BE2C (cell line): Measurements from ENCODE around the gene TBC1D12.
A peak's percentile ranks its signal among the peaks of the same experiment; 100 is the strongest.

ENCODE experiments used
- DNase-seq: peaks from one replicate; pipeline ENCODE4 v3.0.0-alpha.2; 2020
- H3K27me3 ChIP-seq: fragments of 250-450 bp; sonication (Bioruptor Pico); 2 replicates; pipeline ENCODE4 v1.5.1; 2020; ENCODE audit warnings: mild to moderate bottlenecking
- H3K36me3 ChIP-seq: fragments of 250-450 bp; sonication (Bioruptor Pico); 2 replicates; pipeline ENCODE4 v1.5.1; 2020; ENCODE audit warnings: mild to moderate bottlenecking
- H3K4me1 ChIP-seq: fragments of 250-450 bp; sonication (Bioruptor Pico); 2 replicates; pipeline ENCODE4 v1.5.1; 2020
- H3K4me3 ChIP-seq: 2 replicates; pipeline ENCODE4 v1.5.1; 2011; ENCODE audit warnings: low read depth, low read length
- H3K9me3 ChIP-seq: fragments of 250-450 bp; sonication (Bioruptor Pico); 2 replicates; pipeline ENCODE4 v1.5.1; 2020
- CTCF ChIP-seq: IDR thresholded peaks from 2 replicates; pipeline ENCODE4 v1.5.1; 2012; ENCODE audit warnings: mild to moderate bottlenecking, low read depth, low read length

TBC1D12 gene

GRCh38 chr10:94362360-94363250 is 39.7 kb upstream of the TBC1D12 start, which contains the start of gene NOC3L:
Gene NOC3L (minus strand): TSS chr10:94362939. CDS start chr10:94362838, 101 bp downstream.
- Histone ChIP-seq H3K9me3 (no peaks in the 10 kb centered on the region; the same call in 1 of the 2 replicates), H3K4me1 (no peaks in the 10 kb centered on the region), H3K4me3 (peak within 1 kb of the TSS; percentile 97), H3K27me3 (no peaks in the 10 kb centered on the region), H3K36me3 (peaks cover 15% of the 10 kb centered on the region)
- peak; percentile 96 for DNase-seq
- peak; percentile 62 for TF ChIP-seq CTCF

GRCh38 chr10:94363251-94363565 is 39.1 kb upstream of the TBC1D12 start:
- DNase-seq = no peak
- Histone ChIP-seq H3K36me3 (peaks cover 14% of the 10 kb centered on the region), H3K9me3 (no peaks in the 10 kb centered on the region; the same call in 1 of the 2 replicates), H3K4me1 (no peaks in the 10 kb centered on the region), H3K27me3 (no peaks in the 10 kb centered on the region), H3K4me3 (peak overlapping the region; percentile 97)
- TF ChIP-seq CTCF = no peak

- no peak overlapping the region for H3K4me3 ChIP-seq
- no peaks in the 10 kb centered on the region; the same call in 1 of the 2 replicates for H3K9me3 ChIP-seq
- TF ChIP-seq CTCF = no peak
- no peaks in the 10 kb centered on the region for H3K4me1 ChIP-seq
- no peaks in the 10 kb centered on the region for H3K27me3 ChIP-seq
- DNase-seq = no peak
- H3K36me3 ChIP-seq = peaks cover 11% of the 10 kb centered on the region
These were observed 37.9 kb upstream of the TBC1D12 start for GRCh38 chr10:94364482-94364881.

- TF ChIP-seq CTCF = no peak
- H3K36me3 ChIP-seq = 0 out of 2 replicates have a peak, but pooled peaks cover 2% of the 10 kb centered on the region
- no peaks in the 10 kb centered on the region; the same call in 1 of the 2 replicates for H3K9me3 ChIP-seq
- DNase-seq = no peak
- no peak overlapping the region for H3K4me3 ChIP-seq
- no peaks in the 10 kb centered on the region for H3K27me3 ChIP-seq
- no peaks in the 10 kb centered on the region for H3K4me1 ChIP-seq
These were observed 36.0 kb upstream of the TBC1D12 start for GRCh38 chr10:94366382-94366781.

- H3K4me1 ChIP-seq = no peaks in the 10 kb centered on the region
- no peak overlapping the region for H3K4me3 ChIP-seq
- no peaks in the 10 kb centered on the region for H3K9me3 ChIP-seq
- no peaks in the 10 kb centered on the region for H3K36me3 ChIP-seq
- DNase-seq = no peak
- H3K27me3 ChIP-seq = no peaks in the 10 kb centered on the region
- no peak for TF ChIP-seq CTCF
These were observed 31.8 kb upstream of the TBC1D12 start for GRCh38 chr10:94370501-94370900.

GRCh38 chr10:94375374-94375773 is 27.0 kb upstream of the TBC1D12 start:
- no peak for DNase-seq
- TF ChIP-seq CTCF = no peak
- Histone ChIP-seq H3K36me3 (no peaks in the 10 kb centered on the region), H3K4me3 (no peak overlapping the region), H3K27me3 (no peaks in the 10 kb centered on the region), H3K4me1 (no peaks in the 10 kb centered on the region), H3K9me3 (no peaks in the 10 kb centered on the region)
